ENCODE measurements around the gene PYGM.

GRCh38 chr11:64753019-64753379, 6.8 kb downstream of the PYGM start:
- TF ChIP-seq CTCF (conservative IDR thresholded peaks at IDR 0.05; ENCODE audit: low read depth in 2 of 2) = no peak
- TF ChIP-seq CREB1 (CRISPR knock-in tag; IDR thresholded peaks at IDR 0.05; ENCODE audit: low read depth) = no peak
- TF ChIP-seq STAT1 (IDR thresholded peaks at IDR 0.05; ENCODE audit: unreplicated experiment) = no peak
- no peak for TF ChIP-seq EZH2phosphoT487 (IDR thresholded peaks at IDR 0.05; ENCODE audit: unreplicated experiment)
- no peak for TF ChIP-seq EZH2 (IDR thresholded peaks at IDR 0.05; ENCODE audit: low read depth, unreplicated experiment)
- no peak for TF ChIP-seq REST (IDR thresholded peaks at IDR 0.05; ENCODE audit: unreplicated experiment)
- TF ChIP-seq POLR2AphosphoS5 (IDR thresholded peaks at IDR 0.05; ENCODE audit: low read depth) = no peak
- no peak for TF ChIP-seq JUNB (IDR thresholded peaks at IDR 0.05; ENCODE audit: unreplicated experiment)
- no peak for TF ChIP-seq NANOG (IDR thresholded peaks at IDR 0.05; ENCODE audit: borderline replicate concordance)
- no peak for TF ChIP-seq ZNF114 (CRISPR knock-in tag; IDR thresholded peaks at IDR 0.05)
- no peak for TF ChIP-seq ETS1 (IDR thresholded peaks at IDR 0.05)
- no peak for TF ChIP-seq ZNF331 (CRISPR knock-in tag; IDR thresholded peaks at IDR 0.05; ENCODE audit: low read depth)

Measured in GM23338 (cell line).